HG03097 (cell line): ENCODE results near the gene CACNA1S.

Experiments used
- ATAC-seq: cut with Tn5 transposase; IDR thresholded peaks from one replicate; pipeline ENCODE4 v1.9.1; 2021; ENCODE audit not compliant: unreplicated experiment, low FRiP score

CACNA1S gene

GRCh38 chr1:201112173-201112731, at the start of gene CACNA1S:
Gene CACNA1S, minus strand, starts transcription at chr1:201112426. Its CDS starts 87 bp downstream, at chr1:201112339.
- no peak for ATAC-seq

GRCh38 chr1:201157949-201158348, 45.7 kb upstream of the CACNA1S start:
- no peak for ATAC-seq

GRCh38 chr1:201156819-201157218, 44.6 kb upstream of the CACNA1S start:
- no peak for ATAC-seq

GRCh38 chr1:201156346-201156745, 44.1 kb upstream of the CACNA1S start:
- ATAC-seq, result no peak

GRCh38 chr1:201155354-201155753, 43.1 kb upstream of the CACNA1S start:
- ATAC-seq, result no peak

- ATAC-seq, result peak; percentile 92
Observed at GRCh38 chr1:201154389-201155165, 42.4 kb upstream of the CACNA1S start, which contains the start of gene TMEM9. Gene TMEM9, minus strand, starts transcription at chr1:201154474. Its CDS starts 551 bp downstream, at chr1:201153923.

- peak; percentile 49 for ATAC-seq
Observed at GRCh38 chr1:201153474-201154388, 41.5 kb upstream of the CACNA1S start.

- no peak for ATAC-seq
Observed at GRCh38 chr1:201149400-201149799, 37.2 kb upstream of the CACNA1S start.

- ATAC-seq, result no peak
Observed at GRCh38 chr1:201147396-201148015, 35.3 kb upstream of the CACNA1S start.

- no peak for ATAC-seq
Observed at GRCh38 chr1:201146626-201147390, 34.6 kb upstream of the CACNA1S start.

GRCh38 chr1:201145816-201146215, 33.6 kb upstream of the CACNA1S start:
- ATAC-seq, result no peak

GRCh38 chr1:201145132-201145531, 32.9 kb upstream of the CACNA1S start:
- ATAC-seq, result no peak

GRCh38 chr1:201144701-201145100, 32.5 kb upstream of the CACNA1S start:
- ATAC-seq, result no peak

GRCh38 chr1:201143726-201144635, 31.8 kb upstream of the CACNA1S start:
- no peak for ATAC-seq

GRCh38 chr1:201142849-201143725, 30.9 kb upstream of the CACNA1S start:
- no peak for ATAC-seq

GRCh38 chr1:201142011-201142848, 30.0 kb upstream of the CACNA1S start:
- ATAC-seq, result no peak

GRCh38 chr1:201141418-201141817, 29.2 kb upstream of the CACNA1S start:
- no peak for ATAC-seq
